ENCODE data around the gene HAPLN2.
A peak's percentile ranks its signal among the peaks of the same experiment; 100 is the strongest.
"Not testable (repeated sequence)": the region's sequence is repeated elsewhere in the genome, so short reads cannot be mapped to it uniquely, and the experiment has no call there.

The HAPLN2 gene

DNA sequence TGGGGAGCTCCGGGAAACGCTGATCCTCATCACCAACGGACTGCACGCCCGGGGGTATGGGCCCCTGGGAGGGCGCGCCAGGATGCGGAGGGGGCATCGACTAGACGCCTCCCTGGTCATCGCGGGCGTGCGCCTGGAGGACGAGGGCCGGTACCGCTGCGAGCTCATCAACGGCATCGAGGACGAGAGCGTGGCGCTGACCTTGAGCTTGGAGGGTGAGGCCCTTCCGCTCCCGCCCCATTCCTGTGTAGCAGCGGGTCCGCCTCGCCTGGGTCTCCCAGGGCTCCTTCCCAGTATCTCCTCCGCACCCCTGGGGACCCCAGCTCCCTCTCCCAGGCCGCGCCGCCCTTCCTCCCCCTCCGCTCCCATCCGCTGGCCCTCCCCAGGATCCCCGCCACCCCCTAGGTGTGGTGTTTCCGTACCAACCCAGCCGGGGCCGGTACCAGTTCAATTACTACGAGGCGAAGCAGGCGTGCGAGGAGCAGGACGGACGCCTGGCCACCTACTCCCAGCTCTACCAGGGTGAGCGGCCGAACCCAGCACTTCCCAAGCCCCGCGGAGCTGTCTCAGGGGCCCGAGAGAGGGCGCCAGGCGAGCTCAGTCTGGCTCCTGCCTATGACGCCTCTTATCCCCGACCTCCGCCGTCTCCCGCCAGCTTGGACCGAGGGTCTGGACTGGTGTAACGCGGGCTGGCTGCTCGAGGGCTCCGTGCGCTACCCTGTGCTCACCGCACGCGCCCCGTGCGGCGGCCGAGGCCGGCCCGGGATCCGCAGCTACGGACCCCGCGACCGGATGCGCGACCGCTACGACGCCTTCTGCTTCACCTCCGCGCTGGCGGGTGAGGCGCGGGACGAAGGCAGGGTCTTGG is 5.0 kb downstream of the HAPLN2 start:
- peak; percentile 15 to 47 for DNase-seq

- DNase-seq = no peak
These were observed 5.7 kb downstream of the HAPLN2 start for GRCh38 chr1:156624814-156625435.

DNA sequence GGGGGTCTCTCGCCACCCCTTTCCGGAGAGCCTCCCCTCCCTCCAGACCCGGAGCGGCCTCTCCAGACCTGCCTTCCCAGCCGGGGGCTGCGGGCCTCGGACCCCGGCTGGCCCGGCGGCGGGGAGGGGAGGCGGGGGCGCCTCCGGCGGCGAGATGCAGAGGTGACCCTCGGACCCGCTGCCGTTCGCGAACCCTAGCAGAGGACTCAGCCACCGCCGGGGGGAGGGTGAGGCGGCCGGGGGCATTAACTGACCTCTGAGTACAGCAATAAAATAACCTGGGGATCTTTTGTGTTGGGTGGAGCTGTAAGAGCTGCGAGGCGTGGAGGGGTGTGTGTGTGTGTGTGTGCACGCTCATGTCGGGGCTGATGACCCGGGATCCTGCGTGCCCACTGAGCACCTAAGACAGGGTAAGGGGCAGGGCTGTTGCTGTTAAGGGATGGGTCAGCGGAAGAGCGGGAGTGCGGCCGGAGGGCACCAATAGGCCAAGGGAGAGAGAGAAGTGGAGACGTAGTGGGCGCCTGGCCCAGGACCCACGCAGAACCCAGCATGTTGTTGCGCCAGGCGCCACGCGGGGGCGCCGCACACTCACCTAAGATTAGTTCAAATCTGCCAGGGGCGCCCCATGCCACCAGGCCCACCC is 6.3 kb downstream of the HAPLN2 start:
- DNase-seq = peak; percentile 46 to 69

DNA sequence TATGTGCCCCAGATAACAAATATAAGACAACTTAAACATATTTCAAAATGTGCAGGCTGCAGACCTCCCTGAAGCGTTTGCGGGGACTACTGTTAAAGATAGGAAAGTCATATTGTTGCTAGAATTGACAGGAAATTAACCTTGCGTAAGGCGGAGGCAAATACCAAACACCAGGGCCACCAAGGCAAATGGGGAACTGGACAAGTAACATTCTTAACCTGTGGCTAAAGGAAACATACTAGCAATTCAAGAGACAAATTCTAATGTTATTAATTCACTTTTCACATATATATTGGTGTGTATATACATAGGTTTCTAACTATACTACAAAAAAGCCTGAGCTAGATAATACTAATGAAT is 6.8 kb downstream of the HAPLN2 start:
- no peak for DNase-seq

DNA sequence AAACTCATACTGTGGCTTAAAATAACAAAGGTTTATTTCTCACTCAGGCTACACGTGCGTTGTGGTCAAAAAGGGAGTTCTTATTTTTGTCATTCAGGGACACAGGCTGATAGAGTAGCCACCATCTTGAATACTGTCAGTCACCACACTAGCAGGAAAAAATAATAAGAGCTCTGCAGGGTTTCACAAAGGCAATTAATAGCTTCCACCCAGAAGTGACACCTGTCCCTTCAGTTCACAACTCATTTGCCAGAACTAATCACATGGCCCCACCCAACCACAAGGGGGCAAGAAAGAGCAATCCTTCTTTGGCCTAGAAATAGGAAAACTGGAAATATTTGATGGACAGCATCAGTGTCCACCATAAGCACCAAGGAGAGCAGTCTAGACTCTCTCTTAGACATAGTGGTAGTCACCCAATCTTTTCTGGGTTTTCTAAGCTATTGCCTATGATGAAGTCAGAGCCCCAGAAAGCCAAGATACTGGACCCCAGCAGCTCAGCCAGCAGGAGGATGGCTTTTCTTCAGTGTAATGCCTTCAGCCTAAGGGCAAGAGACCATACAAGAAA is 8.2 kb downstream of the HAPLN2 start:
- DNase-seq = peak in 1 of 2 experiments; percentile 16

DNA sequence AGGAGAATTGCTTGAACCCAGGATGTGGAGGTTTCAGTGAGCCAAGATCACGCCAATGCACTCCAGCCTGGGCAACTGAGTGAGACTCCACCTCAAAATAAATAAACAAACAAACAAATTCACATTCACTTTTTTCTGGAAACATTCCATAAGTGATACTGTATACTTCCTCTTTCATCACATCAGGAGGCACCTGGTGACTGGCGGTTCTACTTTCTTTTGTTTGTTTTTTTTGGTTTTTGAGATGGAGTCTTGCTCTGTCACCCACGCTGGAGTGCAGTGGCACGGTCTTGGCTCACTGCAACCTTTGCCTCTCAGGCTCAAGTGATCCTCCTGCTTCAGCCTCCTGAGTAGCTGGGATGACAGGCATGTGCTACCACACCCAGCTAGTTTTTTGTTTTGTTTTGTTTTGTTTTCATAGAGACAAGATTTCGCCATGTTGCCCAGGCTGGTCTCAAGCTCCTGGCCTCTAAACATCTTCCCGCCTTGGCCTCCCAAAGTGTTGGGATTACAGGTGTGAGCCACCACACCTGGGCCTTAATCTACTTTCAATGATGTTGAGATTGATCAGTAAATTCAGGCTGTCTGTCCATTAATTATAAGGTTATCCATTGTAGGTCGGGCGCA is 10.7 kb downstream of the HAPLN2 start:
- no peak for DNase-seq

- DNase-seq = not testable (repeated sequence)
These were observed 11.9 kb downstream of the HAPLN2 start for GRCh38 chr1:156631152-156631551.

DNA sequence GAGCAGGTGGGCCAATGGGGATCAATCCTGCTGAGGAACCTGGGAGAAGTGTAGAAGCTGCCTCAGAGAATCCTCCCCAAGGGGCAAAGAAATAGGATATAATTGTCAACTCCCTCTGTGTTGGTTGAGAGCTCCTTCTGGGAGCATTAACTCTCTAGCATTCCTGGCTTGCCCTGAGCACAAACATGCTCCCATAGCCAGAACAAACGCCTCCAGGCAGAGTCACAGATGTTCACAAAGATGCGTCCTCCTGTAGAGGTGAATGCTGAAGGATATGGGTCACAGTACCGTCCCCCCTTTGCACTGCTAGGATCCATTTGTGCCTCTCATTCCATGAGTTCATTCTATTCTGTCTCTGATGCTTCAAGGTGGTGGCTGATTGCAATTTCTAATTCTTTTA is 13.1 kb downstream of the HAPLN2 start:
- no peak for DNase-seq

DNA sequence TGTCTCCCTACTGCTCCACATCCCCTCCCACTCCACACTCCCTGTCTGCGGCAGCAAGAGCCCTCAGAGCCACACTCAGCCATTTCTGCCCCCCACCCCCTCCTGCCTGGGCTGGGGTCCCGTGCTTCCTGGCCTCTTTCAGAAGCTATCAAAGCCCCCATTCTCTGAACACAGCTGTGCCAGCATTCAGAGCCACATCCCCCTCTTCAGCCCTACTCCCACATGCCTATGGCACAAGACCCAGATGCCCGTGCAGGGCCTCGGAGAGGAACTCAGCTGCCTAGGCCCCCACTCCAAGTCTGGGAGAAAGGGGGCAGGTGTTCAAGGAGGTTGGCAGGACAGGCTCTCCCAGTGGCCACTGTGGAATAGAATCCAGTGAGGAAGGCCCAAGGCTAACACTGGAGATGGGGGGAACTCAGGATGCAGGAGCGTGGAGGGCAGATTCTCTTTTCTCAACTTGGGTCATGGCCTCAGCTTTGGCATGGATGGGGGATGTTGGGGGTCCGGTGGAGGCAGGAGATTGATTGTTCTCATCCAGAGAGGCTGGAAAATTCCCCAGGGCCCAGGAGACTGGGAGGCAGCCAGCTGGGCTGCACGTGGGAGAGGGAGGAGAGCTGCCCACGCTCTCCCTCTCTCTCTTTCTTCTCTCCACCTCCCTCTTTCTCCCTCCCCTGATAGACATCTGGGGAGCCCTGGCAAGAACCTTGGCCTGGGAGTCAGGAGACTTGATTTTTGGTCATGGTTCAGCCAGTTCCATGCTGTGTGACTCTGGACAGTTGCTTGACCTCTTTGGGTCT is 19.2 kb downstream of the HAPLN2 start:
- no peak for DNase-seq

- no peak for DNase-seq
These were observed 20.4 kb downstream of the HAPLN2 start for GRCh38 chr1:156639601-156640101.

DNA sequence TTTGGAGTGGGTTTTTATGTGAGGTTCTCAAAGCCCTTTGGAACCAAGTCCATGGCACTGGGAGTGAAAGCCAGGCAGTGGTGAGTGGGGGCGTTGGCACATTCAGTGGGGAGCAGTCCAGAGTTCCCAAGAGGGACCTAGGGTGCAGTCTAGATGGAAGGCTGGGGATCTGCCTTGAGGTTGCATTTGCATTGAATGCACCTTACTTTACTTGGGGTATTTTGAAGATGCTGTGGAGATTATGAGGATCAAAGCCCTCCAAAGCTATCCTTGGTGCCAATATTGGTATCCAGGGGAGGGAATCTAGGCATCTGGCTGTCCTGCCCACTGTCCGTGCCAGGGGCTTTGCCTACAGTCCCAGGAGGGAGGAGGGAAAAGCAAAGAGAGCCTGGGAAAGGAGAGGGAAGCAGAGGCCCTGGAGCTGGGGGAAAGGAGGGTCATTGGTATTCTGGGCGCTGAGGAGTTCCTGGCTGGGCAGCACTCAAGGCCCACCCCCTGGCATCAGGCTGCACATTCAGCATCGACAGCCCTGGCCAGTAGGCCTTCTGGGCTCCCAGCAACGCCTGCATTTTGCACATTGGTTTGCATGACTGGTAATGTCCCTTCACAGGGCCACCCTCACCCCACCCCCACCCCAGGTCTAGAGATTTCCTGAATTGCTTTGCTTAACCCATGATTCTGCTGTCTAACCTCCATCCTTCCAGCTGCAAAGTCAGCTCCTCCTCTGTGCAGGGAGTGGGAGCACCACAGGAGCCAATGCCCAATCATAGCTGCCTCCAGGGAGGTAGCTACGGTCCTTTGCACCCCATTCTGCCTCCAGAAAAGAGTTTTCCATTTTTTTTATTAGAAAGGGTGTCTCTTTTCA is 21.9 kb downstream of the HAPLN2 start:
- no peak for DNase-seq

GRCh38 chr1:156641761-156642264 is 22.6 kb downstream of the HAPLN2 start, which contains the start of gene BCAN:
Gene BCAN (plus strand): TSS chr1:156642117. CDS start chr1:156646055, 3,938 bp downstream.
- no peak for DNase-seq

- DNase-seq = no peak
These were observed 23.2 kb downstream of the HAPLN2 start for GRCh38 chr1:156642265-156643048.

GRCh38 chr1:156643049-156643777 is 24.0 kb downstream of the HAPLN2 start:
- no peak for DNase-seq

GRCh38 chr1:156643778-156644092 is 24.5 kb downstream of the HAPLN2 start:
- no peak for DNase-seq

- DNase-seq = no peak
These were observed 24.9 kb downstream of the HAPLN2 start for GRCh38 chr1:156644146-156644545.

GRCh38 chr1:156644640-156645039 is 25.4 kb downstream of the HAPLN2 start:
- no peak for DNase-seq

GRCh38 chr1:156645056-156645455 is 25.8 kb downstream of the HAPLN2 start:
- no peak for DNase-seq

GRCh38 chr1:156645666-156646065 is 26.5 kb downstream of the HAPLN2 start:
- no peak for DNase-seq

Measured in stimulated activated CD4-positive, alpha-beta T cell treated with anti-CD3 and anti-CD28 coated beads, Interleukin-4, amount 100 ng/mL, for 4 hours (primary cell).